GOT3 (cell line): ENCODE measurements around the gene ANKS1A.

Experiments
- DNase-seq: peaks from one replicate; lab custom pipeline; 2025; ENCODE audit warnings: mixed read lengths; lab: John Stamatoyannopoulos, UW

Gene ANKS1A

DNA sequence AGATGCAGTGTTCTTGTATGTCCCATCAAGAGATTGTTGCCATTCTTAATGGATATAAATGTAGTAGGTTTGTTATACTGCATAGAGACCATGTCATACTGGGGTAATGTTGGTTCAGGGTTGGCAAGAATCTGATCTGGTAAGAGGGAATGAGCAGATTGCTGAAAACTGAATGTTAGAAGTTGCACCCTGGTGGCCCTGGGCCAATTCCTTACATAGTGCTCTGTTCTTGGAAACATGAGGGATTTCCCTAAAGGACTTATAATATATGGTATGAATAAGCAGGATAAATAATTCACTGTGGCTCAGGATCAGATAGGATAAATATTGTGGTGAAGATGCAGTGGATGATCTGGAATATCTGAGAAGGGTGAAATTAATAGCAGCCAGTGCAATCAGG is 70.2 kb downstream of the ANKS1A start:
- no peak for DNase-seq

DNA sequence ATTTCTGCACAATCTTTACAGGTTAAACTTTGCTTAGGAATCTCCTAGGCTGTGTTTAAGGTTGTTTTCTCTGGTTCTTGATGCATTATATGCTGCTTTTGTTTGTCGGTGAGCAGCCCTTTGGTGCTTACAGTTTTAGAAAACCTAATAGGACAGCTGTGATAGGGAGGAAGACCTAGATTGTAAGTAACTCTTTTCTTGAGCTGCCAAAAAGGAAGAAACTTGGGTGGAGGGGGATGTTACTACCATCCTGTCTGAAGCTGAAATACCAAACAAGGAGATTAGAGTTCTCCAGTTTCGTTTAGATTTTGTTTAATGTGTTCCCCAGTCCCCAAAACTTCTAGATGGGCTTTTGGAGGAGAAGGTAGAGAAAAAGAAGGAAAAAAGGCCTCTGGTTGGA is 72.0 kb downstream of the ANKS1A start:
- DNase-seq: no peak

DNA sequence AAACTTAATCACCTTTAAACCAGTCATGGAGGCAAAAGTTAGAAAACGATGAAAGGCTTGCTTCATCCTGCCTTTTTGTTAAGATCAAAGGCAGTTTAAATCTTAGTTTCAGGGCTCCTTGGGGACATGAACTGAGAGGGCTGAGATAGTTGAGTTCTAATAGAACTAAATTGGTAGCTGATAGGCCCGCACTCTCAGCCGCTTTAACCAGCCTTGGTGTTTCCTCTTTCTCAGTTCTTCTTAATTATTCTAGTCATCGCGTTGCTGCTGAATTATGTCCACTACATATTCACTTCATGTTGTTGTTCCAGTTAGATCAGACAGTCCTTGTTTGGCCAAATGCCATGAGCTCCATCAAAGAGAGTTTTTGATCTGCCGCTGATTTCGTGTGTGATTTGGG is 72.5 kb downstream of the ANKS1A start:
- DNase-seq: no peak

DNA sequence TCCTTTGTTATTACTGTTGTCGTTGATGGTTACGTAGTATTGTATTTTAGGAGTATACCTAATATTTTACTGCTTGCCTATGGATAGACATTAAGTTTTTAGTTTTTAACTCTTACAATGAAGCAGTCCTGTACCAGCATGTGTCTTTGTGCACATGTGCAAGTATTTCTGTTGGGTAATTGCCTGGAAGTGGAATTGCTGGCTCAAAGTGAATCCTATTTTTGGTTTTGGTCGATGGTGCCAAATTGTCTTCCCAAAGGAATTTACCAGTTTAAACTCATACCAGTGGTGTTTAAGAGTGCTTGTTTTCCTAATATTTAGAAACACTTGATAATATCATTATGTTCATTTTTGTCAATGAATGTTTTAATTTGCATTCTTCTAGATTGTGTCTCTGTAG is 75.5 kb downstream of the ANKS1A start:
- DNase-seq: no peak

DNA sequence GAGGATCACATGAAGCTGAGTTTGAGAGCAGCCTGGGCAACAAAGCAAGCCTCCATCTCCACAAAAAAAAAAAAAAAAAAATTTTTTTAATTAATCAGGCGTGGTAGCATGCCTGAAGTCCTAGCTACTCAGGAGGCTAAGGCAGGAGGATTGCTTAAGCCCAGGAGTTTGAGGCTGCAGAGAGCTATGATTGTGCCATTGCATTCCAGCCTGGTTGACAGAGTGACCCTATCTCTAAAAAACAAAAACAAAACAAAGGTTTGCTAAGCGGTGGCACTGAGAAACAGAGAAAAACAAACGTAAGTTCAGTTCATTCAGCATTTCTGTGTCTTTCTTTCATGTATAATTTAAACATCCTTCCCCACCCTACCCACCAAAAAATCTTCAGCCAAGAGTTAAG is 78.4 kb downstream of the ANKS1A start:
- DNase-seq: no peak

DNA sequence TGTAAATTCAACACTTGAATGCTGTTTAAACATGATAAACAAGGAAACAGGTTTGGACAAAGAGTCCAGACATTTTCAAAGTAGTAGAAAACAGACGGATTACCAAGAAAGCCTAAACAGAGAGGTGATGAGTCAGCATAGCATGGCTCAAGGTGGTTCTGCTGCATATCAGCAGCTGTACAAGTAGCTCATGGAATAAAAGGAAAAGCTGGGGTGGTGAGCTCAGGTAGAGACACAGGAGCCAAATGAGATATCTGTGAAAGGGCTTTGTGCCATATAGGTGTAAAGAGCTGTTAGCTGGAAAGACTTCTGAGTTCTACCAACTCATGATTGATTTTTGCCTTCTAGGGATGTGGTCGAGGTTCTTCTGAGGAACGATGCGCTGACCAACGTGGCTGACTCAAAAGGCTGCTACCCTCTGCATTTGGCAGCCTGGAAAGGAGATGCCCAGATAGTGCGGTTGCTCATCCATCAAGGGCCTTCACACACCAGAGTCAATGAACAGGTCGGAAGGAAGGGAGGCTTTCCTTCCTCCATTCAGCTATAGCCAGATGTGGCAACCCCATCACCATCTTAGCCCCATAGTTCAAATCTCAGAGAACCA is 80.7 kb downstream of the ANKS1A start:
- DNase-seq: no peak

DNA sequence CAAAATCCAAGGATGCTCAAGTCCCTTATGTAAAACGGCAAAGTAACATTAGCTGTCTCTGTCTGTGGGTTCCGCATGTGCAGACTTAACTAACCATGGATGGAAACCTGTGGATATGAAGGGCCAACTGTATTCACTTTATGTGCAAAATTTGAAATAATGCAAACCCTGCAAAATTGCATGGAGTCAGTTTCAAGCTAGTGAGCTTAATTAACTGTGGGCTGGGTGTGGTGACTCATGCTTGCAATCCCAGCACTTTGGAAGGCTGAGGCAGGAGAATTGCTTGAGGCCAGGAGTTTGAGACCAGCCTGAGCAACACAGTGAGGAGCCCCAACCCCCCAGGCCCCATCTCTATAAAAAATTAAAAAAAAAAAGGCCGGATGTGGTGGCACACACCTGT is 81.4 kb downstream of the ANKS1A start:
- no peak for DNase-seq

DNA sequence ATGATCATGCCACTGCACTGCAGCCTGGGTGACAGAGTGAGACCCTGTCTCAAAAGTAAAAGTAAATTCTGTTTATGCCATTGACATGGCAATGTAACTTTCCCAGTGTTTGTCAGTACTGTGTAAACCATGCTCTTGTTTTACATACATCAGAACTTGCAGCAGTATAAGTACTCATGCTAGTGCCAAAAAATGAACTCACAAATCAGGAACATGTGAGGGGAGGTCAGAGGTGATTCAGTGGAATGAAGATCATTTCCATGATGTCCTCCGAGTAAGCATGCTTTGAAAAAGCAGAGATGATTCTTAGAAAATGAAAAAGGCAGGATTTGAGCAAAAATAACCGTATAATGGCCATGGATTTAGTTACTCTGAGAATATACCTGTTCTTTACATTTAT is 81.9 kb downstream of the ANKS1A start:
- no peak for DNase-seq

DNA sequence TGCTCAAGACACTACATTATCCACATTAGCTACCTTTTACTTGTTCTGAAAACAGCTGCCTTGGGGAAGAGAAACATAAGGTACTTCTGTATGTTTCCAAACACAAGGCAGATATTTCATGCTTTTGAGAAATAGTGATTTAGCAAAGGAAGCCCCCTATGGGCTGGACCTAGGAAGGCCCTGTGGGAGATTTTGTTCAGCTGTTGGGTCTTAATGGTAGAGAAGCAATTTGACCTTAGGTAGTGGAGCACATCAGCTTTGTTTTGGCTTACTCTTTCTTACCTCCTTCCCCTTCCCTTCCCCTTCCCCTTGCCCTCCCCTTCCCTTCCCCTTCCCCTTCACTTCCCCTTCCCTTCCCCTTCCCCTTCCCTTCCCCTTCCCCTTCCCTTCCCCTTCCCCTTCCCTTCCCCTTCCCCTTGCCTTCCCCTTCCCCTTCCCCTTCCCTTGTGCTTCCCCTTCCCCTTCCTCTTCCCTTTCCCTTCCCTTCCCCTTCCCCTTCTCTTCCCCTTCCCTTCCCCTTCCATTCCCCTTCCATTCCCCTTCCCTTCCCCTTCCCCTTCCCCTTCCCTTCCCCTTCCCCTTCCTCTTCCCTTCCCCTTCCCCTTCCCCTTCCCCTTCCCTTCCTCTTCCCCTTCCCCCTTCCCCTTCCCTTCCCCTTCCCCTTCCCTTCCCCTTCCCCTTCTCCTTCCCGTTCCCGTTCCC is 84.6 kb downstream of the ANKS1A start:
- DNase-seq: no peak

DNA sequence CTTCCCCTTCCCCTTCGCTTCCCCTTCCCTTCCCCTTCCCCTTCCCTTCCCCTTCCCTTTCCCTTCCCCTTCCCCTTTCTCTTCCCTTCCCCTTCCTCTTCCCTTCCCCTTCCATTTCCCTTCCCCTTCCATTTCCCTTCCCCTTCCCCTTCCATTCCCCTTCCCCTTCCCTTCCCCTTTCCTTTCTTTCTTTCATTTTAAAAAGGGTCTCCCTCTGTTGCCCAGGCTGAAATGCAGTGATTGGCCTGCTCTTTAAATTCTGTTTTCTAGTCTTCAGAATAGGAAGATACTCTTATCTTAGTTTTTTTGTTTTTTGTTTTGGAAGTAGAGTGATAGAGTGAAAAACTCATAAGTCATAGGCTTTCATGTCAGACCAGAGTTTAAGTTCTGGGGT is 85.2 kb downstream of the ANKS1A start:
- no peak for DNase-seq

DNA sequence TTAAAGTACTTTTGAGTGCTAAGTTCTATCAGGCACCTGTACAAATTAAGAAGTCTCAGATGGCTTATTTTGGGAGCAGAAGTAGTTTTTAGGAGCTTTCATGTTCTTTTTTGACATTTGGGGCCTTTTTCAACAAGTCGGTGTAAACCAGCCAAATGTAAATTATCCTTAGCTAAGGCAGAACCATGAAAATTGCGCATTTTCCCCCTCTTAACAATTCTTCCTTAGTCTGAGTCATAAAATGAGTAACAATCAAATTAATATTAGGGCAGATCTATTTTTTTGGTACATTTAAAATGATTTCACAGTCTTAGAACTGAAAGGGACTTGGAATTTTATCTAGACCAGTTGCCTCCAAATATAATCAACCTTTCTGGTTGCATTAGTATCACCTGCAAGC is 87.2 kb downstream of the ANKS1A start:
- no peak for DNase-seq

DNA sequence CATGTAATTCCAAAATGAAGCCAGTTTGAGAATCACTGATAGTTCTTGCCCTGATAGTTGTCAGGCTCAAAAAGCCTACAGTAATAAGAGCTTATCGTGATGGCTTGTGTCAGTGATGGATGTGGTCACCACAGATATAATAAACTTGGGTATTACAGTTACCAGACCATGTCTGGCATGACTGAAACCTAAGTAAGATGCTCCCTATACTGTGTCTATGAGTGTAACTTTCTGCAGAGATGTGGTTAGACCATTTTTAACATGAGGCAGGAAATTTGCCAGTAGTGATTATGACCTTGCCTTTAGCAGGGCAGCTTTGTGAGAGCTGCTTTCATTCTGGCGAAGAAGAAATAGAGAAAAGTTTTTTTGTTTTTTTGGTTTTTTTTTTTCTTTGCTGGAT is 90.2 kb downstream of the ANKS1A start:
- no peak for DNase-seq

DNA sequence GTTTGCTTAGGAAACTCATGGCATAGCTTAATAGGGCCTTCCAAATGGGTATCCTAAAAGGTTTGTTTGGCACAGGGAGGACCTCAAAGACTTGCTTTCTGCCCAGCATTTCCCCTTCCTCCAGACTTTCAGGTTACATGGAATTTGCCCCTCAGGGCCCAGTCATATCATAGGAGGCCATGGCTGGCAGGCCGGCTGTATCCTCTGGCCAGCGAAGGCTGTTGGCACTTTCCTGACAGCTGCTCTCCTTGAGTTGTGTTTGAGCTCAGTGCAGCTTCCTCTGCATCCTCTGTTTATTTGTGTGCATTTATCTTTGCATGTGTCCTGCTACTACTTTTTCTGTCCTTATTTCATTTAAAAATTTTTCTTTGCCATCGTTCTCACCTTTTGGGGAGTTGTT is 90.9 kb downstream of the ANKS1A start:
- no peak for DNase-seq

DNA sequence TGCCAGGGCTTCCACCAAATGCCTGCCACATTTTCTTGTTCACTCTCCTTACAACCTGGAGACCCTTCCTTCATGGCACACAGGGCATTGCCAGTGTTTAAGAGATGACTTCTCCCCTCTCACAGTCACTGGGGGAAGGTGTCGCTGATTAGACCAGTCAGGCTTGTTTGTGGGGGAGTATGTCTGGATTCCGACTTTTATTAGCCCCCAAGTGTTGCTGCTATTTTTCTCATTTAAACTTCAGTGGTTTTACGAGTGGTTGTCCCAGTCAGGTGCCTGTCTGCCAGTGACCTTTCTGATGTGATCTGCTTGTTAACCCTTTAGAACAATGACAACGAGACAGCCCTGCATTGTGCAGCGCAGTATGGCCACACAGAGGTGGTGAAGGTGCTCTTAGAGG is 92.3 kb downstream of the ANKS1A start:
- no peak for DNase-seq

DNA sequence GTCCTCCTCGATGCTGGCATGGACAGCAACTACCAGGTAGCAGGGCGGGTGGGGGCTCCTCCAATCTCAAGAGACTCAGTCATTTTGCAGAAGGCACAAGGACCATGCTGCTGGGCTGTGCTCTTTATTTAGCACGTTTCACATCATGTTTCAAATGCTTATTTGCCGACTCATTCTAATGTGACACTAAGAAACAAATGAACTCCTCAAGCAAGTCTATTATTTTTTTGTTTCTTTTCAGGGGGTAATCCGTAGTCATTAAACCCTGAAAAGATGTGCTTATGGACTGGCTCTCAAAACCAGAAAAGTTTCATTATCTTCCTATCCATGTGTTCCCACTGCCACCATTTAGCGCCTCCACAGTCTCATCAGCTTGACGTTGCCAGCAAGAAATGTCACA is 92.9 kb downstream of the ANKS1A start:
- DNase-seq: no peak

DNA sequence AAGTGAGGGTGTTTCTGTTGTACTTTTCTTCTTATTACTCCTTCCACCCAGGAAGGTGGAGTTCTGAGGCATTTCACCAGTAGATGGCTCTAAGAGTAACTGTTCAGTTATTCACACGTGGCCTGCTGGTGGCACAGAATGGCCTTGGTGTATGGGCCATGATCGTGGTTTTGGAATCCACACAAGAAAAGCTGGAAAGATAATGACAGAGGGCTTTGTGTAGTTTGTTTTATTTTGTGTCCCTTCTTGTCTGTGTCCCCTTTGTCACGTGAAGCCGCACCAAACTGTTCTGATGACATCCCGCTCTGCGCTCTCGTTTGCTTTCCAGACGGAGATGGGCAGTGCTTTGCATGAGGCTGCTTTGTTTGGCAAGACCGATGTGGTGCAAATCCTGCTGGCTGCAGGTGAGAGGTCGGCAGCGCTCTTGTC is 93.4 kb downstream of the ANKS1A start:
- DNase-seq: no peak

DNA sequence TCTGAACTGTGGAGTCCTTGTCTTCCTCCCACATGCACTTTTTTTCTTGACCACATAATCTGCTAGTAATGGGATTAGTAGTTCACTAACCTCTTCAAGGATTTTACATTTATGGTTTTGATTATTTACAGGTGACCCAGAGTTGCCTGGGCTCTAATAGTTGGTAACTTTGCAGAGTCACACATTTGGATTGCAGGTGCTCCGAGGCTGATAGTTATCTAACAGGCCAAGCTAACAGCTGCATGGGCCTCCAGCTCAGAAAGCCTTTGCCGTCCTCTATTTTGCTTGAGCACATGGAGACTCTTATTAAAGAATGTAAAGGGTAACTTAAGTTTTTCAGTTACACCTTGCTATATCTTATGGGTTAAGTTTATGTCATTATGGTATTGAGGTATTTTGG is 95.4 kb downstream of the ANKS1A start:
- DNase-seq: no peak

DNA sequence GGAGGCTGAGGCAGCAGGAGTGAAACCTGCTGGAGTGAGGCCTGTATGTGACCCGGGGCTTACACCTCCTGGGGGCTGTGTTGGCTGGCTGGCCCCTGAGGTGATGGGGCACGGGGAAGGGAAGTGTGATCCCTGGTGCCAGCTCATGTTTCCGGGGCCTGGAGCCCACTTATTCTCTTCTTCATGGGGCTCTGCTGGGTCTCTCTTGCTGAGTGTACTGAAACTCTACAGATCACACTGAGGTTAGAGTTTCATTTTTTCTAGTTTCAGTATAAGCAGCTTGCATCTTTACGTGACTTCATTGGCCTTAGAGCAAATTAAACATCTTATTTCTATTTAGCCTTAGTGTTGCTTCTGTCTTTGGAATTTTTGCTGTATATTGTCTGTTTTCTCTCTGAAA is 96.2 kb downstream of the ANKS1A start:
- DNase-seq: no peak

DNA sequence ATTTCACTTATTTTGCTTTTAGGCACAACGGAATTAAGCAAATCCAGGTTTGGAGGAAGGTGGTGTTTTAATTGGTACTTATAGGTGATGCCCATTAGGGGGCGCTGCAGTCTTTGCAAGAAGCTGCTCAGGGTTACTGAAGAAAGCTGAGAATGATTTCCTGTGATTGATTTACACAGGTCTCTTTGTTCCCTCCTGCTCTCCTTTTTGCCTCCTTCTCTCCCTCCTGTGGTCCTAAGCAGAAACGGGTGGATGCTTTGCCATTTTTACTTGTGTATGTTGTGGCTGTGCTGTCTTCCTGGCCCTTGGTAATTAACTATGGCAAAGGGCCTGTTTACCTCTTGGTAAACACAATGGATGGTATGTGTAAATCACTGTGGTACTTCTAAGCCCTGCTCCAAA is 97.8 kb downstream of the ANKS1A start:
- DNase-seq: no peak

DNA sequence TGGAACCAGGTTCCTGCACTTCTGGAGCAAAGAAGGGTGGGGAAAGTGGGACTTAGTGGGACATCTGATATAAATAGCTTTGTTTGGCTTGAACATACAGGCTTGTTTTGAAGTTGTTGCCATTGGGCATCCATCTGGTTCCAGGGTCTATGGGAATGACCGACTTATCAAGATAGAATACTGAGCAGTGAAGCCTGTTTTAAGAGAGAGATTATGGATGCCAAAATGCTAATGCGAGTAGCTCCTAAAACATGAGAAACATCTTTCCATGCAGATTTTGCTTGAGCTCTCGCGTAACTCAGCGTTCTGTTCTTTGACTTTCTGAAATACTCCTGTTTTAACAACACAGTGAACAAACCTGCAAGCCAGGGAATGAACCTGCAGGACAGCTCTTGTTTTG is 98.5 kb downstream of the ANKS1A start:
- no peak for DNase-seq

DNA sequence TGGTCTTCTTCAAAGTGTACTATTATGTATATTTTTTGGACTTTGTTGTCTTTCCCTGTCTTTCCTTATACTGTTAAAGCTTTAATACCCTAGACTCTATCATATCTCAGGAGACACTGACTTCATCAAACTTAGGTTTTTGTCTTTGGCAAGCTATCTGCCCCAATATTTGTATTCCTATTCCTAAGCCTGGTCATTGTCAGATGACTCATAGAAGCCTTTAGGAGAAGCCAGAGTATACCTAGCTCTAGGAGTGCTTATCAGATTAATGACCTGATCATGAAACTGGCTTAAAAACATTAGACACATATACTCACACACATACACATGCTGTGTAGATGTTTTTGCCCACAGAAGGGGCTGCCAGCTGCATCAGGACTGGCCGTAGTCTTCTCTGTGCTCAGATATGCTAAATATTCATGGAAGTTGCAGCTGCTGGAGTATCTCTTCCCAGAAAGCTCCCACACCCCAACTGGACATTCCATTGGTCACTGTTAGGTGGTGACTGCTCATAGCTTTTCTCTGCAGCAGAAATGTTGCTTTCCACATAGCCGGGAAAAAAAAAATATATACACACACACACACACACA is 102.0 kb downstream of the ANKS1A start:
- no peak for DNase-seq

DNA sequence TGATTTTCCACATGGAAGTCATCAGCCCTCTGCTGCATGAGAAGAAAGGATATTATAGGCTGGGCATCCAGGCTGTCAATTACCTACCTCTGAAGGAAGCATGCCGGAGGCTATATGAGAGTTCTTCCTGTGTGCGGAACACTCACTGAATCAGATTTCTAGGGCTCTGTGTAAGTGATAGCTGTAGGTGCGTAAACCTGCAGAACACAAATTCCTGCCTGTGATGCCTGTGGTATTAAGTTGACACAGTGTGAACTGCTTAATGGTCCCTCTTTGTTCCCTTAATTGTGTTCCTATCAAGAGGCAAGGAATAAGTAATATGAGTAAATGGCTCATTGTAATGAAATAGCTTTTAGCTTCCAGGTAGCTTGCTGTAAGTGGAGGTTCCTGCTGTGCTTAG is 103.3 kb downstream of the ANKS1A start:
- no peak for DNase-seq

DNA sequence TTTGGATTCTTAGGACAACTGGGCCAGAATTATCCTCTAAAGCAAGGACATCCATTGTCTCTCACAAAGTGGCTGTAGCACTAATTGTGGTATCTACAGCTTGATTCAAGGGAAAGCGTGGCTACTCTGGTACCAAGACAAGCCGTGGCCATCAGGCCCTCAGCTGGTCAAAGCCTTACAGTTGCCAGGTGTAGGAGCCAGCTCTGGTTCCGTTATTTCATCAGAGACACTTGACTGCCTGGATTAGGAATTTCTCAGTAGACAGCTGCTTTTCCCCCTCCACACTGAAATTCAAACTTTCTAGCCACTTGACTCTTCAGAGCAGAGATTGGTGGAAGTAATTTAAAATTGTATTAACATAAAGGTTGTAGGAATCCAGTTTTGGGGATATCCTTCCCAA is 104.2 kb downstream of the ANKS1A start:
- DNase-seq: no peak

DNA sequence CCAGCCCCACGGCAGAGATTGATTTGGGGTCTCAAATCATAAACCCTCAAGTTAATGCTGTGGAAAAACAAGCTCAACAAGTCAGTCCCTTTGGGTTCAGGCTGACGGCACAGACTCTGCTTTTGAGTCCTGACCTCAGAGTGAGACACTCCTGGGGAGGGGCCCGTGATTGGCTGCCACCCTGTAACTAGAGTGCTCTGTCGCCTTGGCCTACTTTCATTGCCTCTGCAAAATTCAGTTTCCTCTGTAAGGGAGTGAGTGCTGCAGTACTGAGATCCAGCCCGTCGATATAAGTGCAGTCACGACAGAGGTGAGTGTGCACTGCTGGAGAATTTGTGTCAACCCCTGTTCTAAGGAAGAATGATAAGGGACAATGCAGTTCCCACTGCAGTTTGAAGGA is 105.6 kb downstream of the ANKS1A start:
- no peak for DNase-seq
